Colonic mucosa (tissue), 4 donors: ENCODE results near the gene UPK1B. TPM values are rescaled to one million over a fixed set of nuclear protein-coding genes. Genes with fewer than 3 reads are reported as not detected.

ENCODE experiments used
- DNase-seq: peaks from one replicate; pipeline ENCODE4 v3.0.0-alpha.2; 2020
- H3K27ac ChIP-seq: fragments of 200-600 bp; one replicate; pipeline ENCODE4 v1.8.0; 2021
- H3K27me3 ChIP-seq: fragments of 200-600 bp; one replicate; pipeline ENCODE4 v1.8.0; 2021
- H3K36me3 ChIP-seq: fragments of 200-600 bp; one replicate; pipeline ENCODE4 v1.8.0; 2021
- H3K4me1 ChIP-seq: fragments of 200-600 bp; one replicate; pipeline ENCODE4 v1.8.0; 2021; ENCODE audit warnings: mild to moderate bottlenecking
- H3K4me3 ChIP-seq: fragments of 200-600 bp; one replicate; pipeline ENCODE4 v1.8.0; 2021
- H3K9ac ChIP-seq, 2 donors: one replicate each; pipeline ENCODE4 v1.7.0; 2013; ENCODE audit warnings: control low read depth in 2 of 2, low read depth in 2 of 2, low read length in 2 of 2
- H3K9me3 ChIP-seq: fragments of 200-600 bp; one replicate; pipeline ENCODE4 v1.8.0; 2021
- intact Hi-C: fragments of 100-400 bp; cut with DNase I; formaldehyde crosslinking; loops from one replicate; pipeline ENCODE4 v1.14.1; 2022
- total RNA-seq, 2 donors: library from RNA; stranded (reverse); fragmentation: NEBNext Ultra II Directional in 1 of 2; extraction: Animal tissue kit (Norgen Biotek cat#: 25700) in 1 of 2; gene quantifications; one replicate each; pipeline ENCODE4 v1.2.1, GENCODE V29; 2021
- TF ChIP-seq, protein P1 (sequence below): fragments of 200-600 bp; IDR thresholded peaks from one replicate; pipeline ENCODE4 v1.8.0; 2022; ENCODE audit warnings: antibody characterized with exemption, mild to moderate bottlenecking
- donor health status: healthy.
- donor health status: DM: no; HTN: no; CAD: no.
- donor health status: DM: no; HTN: no; CAD: no.

UPK1B gene
- total RNA-seq, 2 donors from 2014 or later = not detected

DNA sequence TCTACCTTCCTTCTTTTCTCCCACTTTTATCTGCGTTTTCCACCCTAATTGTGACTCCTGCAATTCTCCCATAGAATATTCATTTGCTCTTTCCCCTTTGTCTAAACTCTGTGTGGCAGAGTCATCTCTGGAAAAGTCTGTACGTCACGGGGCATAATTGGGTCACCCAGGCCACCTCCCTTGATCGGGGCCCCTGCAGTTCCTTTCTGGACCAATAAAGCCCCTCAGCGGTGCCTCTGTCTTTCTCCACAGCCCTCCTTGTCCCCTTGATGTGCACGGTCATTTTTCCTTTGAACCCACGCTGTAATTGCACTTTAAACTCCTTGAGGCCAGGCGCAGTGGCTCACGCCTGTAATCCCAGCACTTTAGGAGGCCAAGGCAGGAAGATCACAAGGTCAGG is 10.7 kb downstream of the UPK1B start:
- intact Hi-C loops = no loop called here
- no peak for DNase-seq
- TF ChIP-seq, protein P1, sequence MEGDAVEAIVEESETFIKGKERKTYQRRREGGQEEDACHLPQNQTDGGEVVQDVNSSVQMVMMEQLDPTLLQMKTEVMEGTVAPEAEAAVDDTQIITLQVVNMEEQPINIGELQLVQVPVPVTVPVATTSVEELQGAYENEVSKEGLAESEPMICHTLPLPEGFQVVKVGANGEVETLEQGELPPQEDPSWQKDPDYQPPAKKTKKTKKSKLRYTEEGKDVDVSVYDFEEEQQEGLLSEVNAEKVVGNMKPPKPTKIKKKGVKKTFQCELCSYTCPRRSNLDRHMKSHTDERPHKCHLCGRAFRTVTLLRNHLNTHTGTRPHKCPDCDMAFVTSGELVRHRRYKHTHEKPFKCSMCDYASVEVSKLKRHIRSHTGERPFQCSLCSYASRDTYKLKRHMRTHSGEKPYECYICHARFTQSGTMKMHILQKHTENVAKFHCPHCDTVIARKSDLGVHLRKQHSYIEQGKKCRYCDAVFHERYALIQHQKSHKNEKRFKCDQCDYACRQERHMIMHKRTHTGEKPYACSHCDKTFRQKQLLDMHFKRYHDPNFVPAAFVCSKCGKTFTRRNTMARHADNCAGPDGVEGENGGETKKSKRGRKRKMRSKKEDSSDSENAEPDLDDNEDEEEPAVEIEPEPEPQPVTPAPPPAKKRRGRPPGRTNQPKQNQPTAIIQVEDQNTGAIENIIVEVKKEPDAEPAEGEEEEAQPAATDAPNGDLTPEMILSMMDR = no peak
- Histone ChIP-seq H3K4me3 (no peak overlapping the region), H3K27me3 (no peaks in the 10 kb centered on the region), H3K36me3 (no peaks in the 10 kb centered on the region), H3K4me1 (no peaks in the 10 kb centered on the region), H3K9me3 (no peaks in the 10 kb centered on the region), H3K27ac (no peak overlapping the region), H3K9ac (no peak overlapping the region)

DNA sequence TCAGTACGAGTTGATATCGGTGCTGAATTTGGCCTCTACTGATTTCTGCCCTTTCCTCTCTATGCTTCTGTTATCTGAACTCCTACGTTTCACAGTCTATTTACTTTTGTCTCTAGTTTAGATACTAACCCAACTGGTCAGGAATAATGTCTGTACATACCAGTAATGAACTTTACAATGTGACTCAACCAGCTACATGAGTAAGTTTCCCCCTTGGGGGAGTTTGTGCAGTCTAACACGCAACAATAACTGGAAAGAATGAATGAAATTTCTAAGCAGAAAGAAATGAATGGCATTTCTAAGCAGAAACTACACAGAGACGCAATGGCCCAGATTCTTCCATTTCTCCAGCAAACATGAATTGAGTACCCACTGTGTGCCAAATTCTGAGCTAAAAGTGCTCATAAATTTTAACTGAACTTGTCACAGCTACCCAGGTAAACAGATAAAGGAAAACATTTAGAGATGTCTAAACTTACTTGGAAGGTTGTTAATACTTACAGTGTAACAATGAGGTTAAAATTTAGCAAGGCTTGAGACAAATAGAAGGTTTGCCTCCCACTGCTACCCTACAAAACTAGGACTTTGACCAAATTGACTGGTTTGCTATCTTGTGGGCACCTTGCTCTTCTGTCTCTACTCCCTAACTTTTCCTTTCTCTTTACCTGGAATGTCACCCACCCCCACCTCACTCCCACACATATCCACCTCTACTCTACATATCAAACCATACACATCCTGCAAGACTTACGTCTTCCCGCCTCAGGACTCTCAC is 11.6 kb downstream of the UPK1B start:
- no peak overlapping the region for H3K4me3 ChIP-seq
- no peaks in the 10 kb centered on the region for H3K27me3 ChIP-seq
- DNase-seq = no peak
- no peaks in the 10 kb centered on the region for H3K9me3 ChIP-seq
- no peak overlapping the region for H3K9ac ChIP-seq
- H3K36me3 ChIP-seq = no peaks in the 10 kb centered on the region
- no peak overlapping the region for H3K27ac ChIP-seq
- H3K4me1 ChIP-seq = no peaks in the 10 kb centered on the region
- TF ChIP-seq, protein P1 = no peak
- intact Hi-C loops = no loop called here

DNA sequence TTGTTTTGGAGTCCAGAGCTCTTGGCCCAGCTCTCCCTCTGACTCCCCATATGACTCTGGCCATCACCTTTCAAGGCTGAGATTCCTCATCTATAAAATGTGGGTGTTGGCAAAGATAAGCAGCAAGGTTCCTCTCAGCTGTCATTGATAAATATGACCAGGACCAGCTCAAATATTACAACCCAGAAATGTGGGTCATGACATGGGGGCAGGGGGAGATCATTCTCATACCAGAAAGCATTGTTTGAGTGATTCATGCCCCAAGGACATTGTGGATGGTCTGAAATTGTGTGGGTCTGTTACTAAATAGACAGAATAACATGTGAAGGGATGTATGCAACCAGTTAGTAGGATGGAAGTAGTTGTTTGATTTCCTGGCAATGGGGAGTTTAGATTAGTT is 13.9 kb downstream of the UPK1B start:
- intact Hi-C loops = no loop called here
- Histone ChIP-seq H3K9ac (no peak overlapping the region), H3K9me3 (no peaks in the 10 kb centered on the region), H3K27ac (no peak overlapping the region), H3K4me3 (no peak overlapping the region), H3K4me1 (no peaks in the 10 kb centered on the region), H3K36me3 (no peaks in the 10 kb centered on the region), H3K27me3 (no peaks in the 10 kb centered on the region)
- no peak for DNase-seq
- TF ChIP-seq, protein P1 = no peak

DNA sequence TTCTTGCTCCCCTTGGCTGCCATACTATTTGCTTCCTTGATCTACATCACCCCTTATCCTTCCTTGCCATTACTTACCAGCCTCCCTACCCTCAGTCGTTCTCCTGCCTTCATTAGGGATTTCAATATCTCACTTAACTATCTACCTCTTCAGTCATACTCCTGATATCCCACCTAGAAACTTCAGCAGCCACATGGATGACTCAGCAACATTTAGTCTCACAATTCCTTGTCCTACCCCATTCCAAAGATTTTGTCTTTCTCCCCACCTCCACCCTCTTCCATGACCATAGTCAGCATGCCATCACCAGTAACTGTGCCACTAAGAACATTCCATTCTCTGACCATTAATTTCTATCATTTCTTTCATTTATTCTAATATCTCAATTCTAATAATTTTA is 18.4 kb downstream of the UPK1B start:
- no peak for DNase-seq
- Histone ChIP-seq H3K4me1 (no peaks in the 10 kb centered on the region), H3K36me3 (no peaks in the 10 kb centered on the region), H3K9ac (no peak overlapping the region), H3K27ac (no peak overlapping the region), H3K27me3 (no peaks in the 10 kb centered on the region), H3K9me3 (no peaks in the 10 kb centered on the region), H3K4me3 (no peak overlapping the region)
- intact Hi-C loops = no loop called here
- TF ChIP-seq, protein P1 = no peak

DNA sequence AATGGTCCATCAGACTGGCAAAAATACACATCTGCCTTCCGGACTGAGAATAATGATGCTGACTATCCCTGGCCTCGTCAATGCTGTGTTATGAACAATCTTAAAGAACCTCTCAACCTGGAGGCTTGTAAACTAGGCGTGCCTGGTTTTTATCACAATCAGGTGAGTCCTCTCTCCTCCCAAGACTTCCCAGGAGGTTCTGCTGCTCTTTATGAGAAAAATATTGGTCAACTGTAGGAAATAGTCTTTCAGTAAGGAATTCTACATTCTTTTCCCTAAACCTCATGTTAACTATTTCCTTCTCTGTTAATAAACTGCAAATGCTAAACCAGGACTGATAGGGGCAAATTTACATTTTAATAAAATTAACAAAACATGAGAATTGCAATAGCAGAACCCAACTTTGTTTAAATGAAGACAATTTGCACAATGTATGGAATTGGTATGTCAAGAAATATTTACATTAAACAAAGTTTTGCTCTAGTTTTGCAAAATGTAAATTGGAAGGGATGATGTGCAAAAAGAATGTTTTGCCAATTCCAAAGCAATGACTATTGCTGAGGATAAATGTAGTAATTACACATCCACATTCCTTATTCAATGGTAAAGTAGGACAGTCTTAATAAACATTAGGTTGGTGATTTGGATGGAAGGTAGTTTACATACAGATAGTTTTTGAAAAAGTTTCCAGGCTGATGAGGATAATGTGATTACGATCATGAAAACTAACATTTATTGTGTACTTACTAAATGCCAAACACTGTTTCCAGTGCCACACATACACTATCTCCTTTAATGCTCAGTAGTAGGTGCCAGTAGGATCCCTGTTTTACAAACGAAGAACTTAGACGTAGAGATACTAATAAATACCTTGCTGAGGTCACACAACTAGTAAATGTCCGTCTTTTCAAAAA is 21.1 kb downstream of the UPK1B start:
- Histone ChIP-seq H3K27me3 (no peaks in the 10 kb centered on the region), H3K4me3 (no peak overlapping the region), H3K9me3 (no peaks in the 10 kb centered on the region), H3K27ac (no peak overlapping the region), H3K36me3 (no peaks in the 10 kb centered on the region), H3K4me1 (no peaks in the 10 kb centered on the region), H3K9ac (no peak overlapping the region)
- intact Hi-C loops = no loop called here
- TF ChIP-seq, protein P1 = no peak
- no peak for DNase-seq
